ENCODE results near the gene AP3S2. TPM values are rescaled to one million over a fixed set of nuclear protein-coding genes. Genes with fewer than 3 reads are reported as not detected.
A peak's percentile ranks its signal among the peaks of the same experiment; 100 is the strongest.
"Not testable (repeated sequence)": the region's sequence is repeated elsewhere in the genome, so short reads cannot be mapped to it uniquely, and the experiment has no call there.

AP3S2 gene
- 10 to 100 TPM; 18.2 to 49.0 (median 30.3) TPM for total RNA-seq

GRCh38 chr15:89893696-89894447, at the start of gene AP3S2:
Gene AP3S2 (minus strand): TSS chr15:89893994. CDS start chr15:89893949, 45 bp downstream.
- 1% methylated on average over 37 to 43 of the region's 62 CpGs for WGBS, 2 donors
- peaks cover 0 to 3% (median 1%) of the 10 kb centered on the region in 3 donors for H3K36me3 ChIP-seq
- peak; percentile 53 for DNase-seq
- no peaks in the 10 kb centered on the region for H3K9me3 ChIP-seq
- H3K4me3 ChIP-seq = peak within 1 kb of the TSS; percentile 59 to 83 (median 73)
- H3K4me1 ChIP-seq = peaks cover 0 to 42% (median 15%) of the 10 kb centered on the region in 3 donors
- peak in 1 of 6 experiments; percentile 35 for TF ChIP-seq CTCF (IDR thresholded peaks at IDR 0.05)
- peak in 2 of 4 donors; percentile 49 to 64 for TF ChIP-seq POLR2A (IDR thresholded peaks at IDR 0.05)
- intact Hi-C loops (cut with DNase I) = no loop called here
- H3K27ac ChIP-seq = peak within 1 kb of the TSS; percentile 89 to 95 (median 93)
- H3K27me3 ChIP-seq = no peaks in the 10 kb centered on the region

GRCh38 chr15:89939910-89940309, 46.1 kb upstream of the AP3S2 start:
- Histone ChIP-seq H3K36me3 (no peaks in the 10 kb centered on the region), H3K9me3 (no peaks in the 10 kb centered on the region), H3K4me1 (no peaks in the 10 kb centered on the region), H3K27me3 (no peaks in the 10 kb centered on the region), H3K27ac (no peak overlapping the region), H3K4me3 (no peak overlapping the region)
- intact Hi-C loops (cut with DNase I) = no loop called here
- no peak for DNase-seq
- WGBS, 2 donors = 70 to 87% methylated on average over 3 of the region's 3 CpGs
- TF ChIP-seq POLR2A (IDR thresholded peaks at IDR 0.05) (no peak), CTCF (IDR thresholded peaks at IDR 0.05) (no peak)

- H3K4me3 ChIP-seq; H3K27me3 ChIP-seq; DNase-seq; H3K27ac ChIP-seq; H3K36me3 ChIP-seq; H3K9me3 ChIP-seq; intact Hi-C loops (cut with DNase I); H3K4me1 ChIP-seq: not testable (repeated sequence)
- 70 to 82% methylated on average over 2 of the region's 2 CpGs for WGBS, 2 donors
Measured at GRCh38 chr15:89939377-89939776, 45.6 kb upstream of the AP3S2 start.

- no peak for DNase-seq
- Histone ChIP-seq H3K9me3 (no peaks in the 10 kb centered on the region), H3K4me1 (no peaks in the 10 kb centered on the region), H3K27me3 (no peaks in the 10 kb centered on the region), H3K36me3 (no peaks in the 10 kb centered on the region), H3K27ac (no peak overlapping the region), H3K4me3 (no peak overlapping the region)
- 61 to 73% methylated on average over 10 of the region's 10 CpGs for WGBS, 2 donors
- TF ChIP-seq POLR2A (IDR thresholded peaks at IDR 0.05) (no peak), CTCF (IDR thresholded peaks at IDR 0.05) (no peak)
- intact Hi-C loops (cut with DNase I) = no loop called here
Measured at GRCh38 chr15:89937365-89938350, 43.9 kb upstream of the AP3S2 start.

GRCh38 chr15:89936786-89937265, 43.0 kb upstream of the AP3S2 start:
- Histone ChIP-seq H3K36me3 (no peaks in the 10 kb centered on the region), H3K9me3 (no peaks in the 10 kb centered on the region), H3K4me1 (no peaks in the 10 kb centered on the region), H3K4me3 (no peak overlapping the region), H3K27me3 (no peaks in the 10 kb centered on the region), H3K27ac (no peak overlapping the region)
- no peak for DNase-seq
- intact Hi-C loops (cut with DNase I) = no loop called here
- 83 to 94% methylated on average over 14 of the region's 14 CpGs for WGBS, 2 donors
- TF ChIP-seq POLR2A (IDR thresholded peaks at IDR 0.05) (no peak), CTCF (IDR thresholded peaks at IDR 0.05) (no peak)

All from esophagus squamous epithelium (tissue), 5 donors.